K562 (cell line): ENCODE results near the gene LRCH1. TPM values are rescaled to one million over a fixed set of nuclear protein-coding genes. Genes with fewer than 3 reads are reported as not detected.

Experiments used
- BACH1 ChIP-seq: fragments of 200-800 bp; sonication (Bioruptor generic); IDR thresholded peaks from 2 replicates; pipeline ENCODE4 v1.6.1; 2016; ENCODE audit warnings: missing genetic modification characterization, missing compliant biosample characterization
- BCOR ChIP-seq: fragments of 450-650 bp; IDR thresholded peaks from 2 replicates; pipeline ENCODE4 v1.6.1; 2016
- COPS2 ChIP-seq: fragments of 450-650 bp; conservative IDR thresholded peaks from 2 replicates; pipeline ENCODE4 v1.6.1; 2016; ENCODE audit warnings: mild to moderate bottlenecking, moderate library complexity
- E2F3 ChIP-seq: fragments of 250-450 bp; sonication (Bioruptor Pico); IDR thresholded peaks from 2 replicates; pipeline ENCODE4 v1.4.0; 2020; ENCODE audit warnings: mild to moderate bottlenecking
- KDM1A ChIP-seq, 2 experiments: fragments of 450-650 bp; IDR thresholded peaks; 2 replicates each; pipeline ENCODE4 v1.6.1; 2016; ENCODE audit warnings: mild to moderate bottlenecking in 2 of 2
- MXI1 ChIP-seq: IDR thresholded peaks from 2 replicates; pipeline ENCODE4 v1.6.1; 2011; ENCODE audit warnings: low read depth, mild to moderate bottlenecking, improper control_type of control experiment, low read length
- NFIX ChIP-seq: fragments of 250-450 bp; sonication (Bioruptor Pico); IDR thresholded peaks from 2 replicates; pipeline ENCODE4 v1.4.0; 2020; ENCODE audit warnings: low read depth, mild to moderate bottlenecking, moderate library complexity
- NR2C1 ChIP-seq, 2 experiments: fragments of 450-650 bp; IDR thresholded peaks; 2 replicates each; pipeline ENCODE4 v1.6.1; 2017; ENCODE audit warnings: mild to moderate bottlenecking in 2 of 2, antibody characterized with exemption in 1 of 2, inconsistent platforms in 1 of 2, missing compliant biosample characterization in 1 of 2, missing genetic modification characterization in 1 of 2
- PCBP1 ChIP-seq: fragments of 200-400 bp; formaldehyde crosslinking; IDR thresholded peaks from 2 replicates; pipeline ENCODE4 v1.6.1; 2018; ENCODE audit warnings: mild to moderate bottlenecking, low read depth, low read length; ENCODE audit not compliant: poor library complexity, severe bottlenecking
- RAD51 ChIP-seq: fragments of 450-650 bp; IDR thresholded peaks from 2 replicates; pipeline ENCODE4 v1.7.1; 2016; ENCODE audit warnings: low read depth, mild to moderate bottlenecking, borderline replicate concordance
- TAL1 ChIP-seq: fragments of 450-650 bp; IDR thresholded peaks from 2 replicates; pipeline ENCODE4 v1.6.1; 2016; ENCODE audit warnings: mild to moderate bottlenecking
- TEAD1 ChIP-seq, 2 experiments: fragments of 450-650 bp in 1 of 2; sonication (generic) in 1 of 2; formaldehyde crosslinking; IDR thresholded peaks; 2 replicates each; pipeline versions ENCODE4 v1.4.0 to v1.8.0; 2020 to 2022; ENCODE audit warnings: mild to moderate bottlenecking in 2 of 2, missing genetic modification reagents in 1 of 2
- TEAD2 ChIP-seq: fragments of 450-650 bp; IDR thresholded peaks from 2 replicates; pipeline ENCODE4 v1.6.1; 2016; ENCODE audit warnings: missing genetic modification characterization, control low read depth, missing compliant biosample characterization
- YY1 ChIP-seq, 3 experiments: IDR thresholded peaks; 2 replicates each; pipeline ENCODE4 v1.6.1; 2011; ENCODE audit warnings: low read length in 2 of 3, mild to moderate bottlenecking in 2 of 3, moderate library complexity in 2 of 3, borderline replicate concordance in 1 of 3, control low read depth in 1 of 3, low read depth in 1 of 3; ENCODE audit not compliant: insufficient read depth in 3 of 3, insufficient replicate concordance in 2 of 3, control insufficient read depth in 1 of 3, insufficient read length in 1 of 3; ENCODE audit errors: extremely low read depth in 1 of 3
- ZC3H11A ChIP-seq: IDR thresholded peaks from 2 replicates; pipeline ENCODE4 v1.6.1; 2012; ENCODE audit warnings: low read depth, low read length, improper control_type of control experiment
- polyA plus RNA-seq, 8 experiments: library from polyadenylated mRNA; depleted of rRNA in 4 of 8; stranded (reverse) in 5 of 8; unstranded in 3 of 8; fragments of >200 nt; fragmentation: Nextera tagmentation in 2 of 8; fragmentation: Illumina TruSeq in 1 of 8; extraction: Ambion mirVana in 2 of 8; extraction: Trizol in 1 of 8; gene quantifications; 2 replicates each; pipeline versions ENCODE4 v1.2.1 to v1.2.3, GENCODE V29; 2011 to 2014; ENCODE audit warnings: inconsistent platforms in 1 of 8, missing spikeins in 1 of 8
- total RNA-seq, 7 experiments: library from RNA; depleted of rRNA in 6 of 7; stranded (reverse); fragments of >200 nt in 6 of 7; fragmentation: Illumina TruSeq in 2 of 7; extraction: Trizol in 2 of 7; gene quantifications; 2 replicates each; pipeline versions ENCODE4 v1.2.1 to v1.2.3, GENCODE V29; 2011 to 2021; ENCODE audit warnings: low replicate concordance in 1 of 7
- TF ChIP-seq, protein P1 (sequence below): sonication (generic); formaldehyde crosslinking; IDR thresholded peaks from 2 replicates; pipeline ENCODE4 v1.8.0; 2022; ENCODE audit warnings: mild to moderate bottlenecking, missing genetic modification reagents
- TF ChIP-seq, protein P2 (sequence below): fragments of 450-650 bp; IDR thresholded peaks from 2 replicates; pipeline ENCODE4 v1.6.1; 2016; ENCODE audit warnings: low read depth, mild to moderate bottlenecking, moderate library complexity
- TF ChIP-seq, protein P3 (sequence below), 2 experiments: fragments of 200-800 bp in 1 of 2; sonication (Bioruptor generic) in 1 of 2; sonication (generic) in 1 of 2; formaldehyde crosslinking in 1 of 2; IDR thresholded peaks in 1 of 2; conservative IDR thresholded peaks in 1 of 2; 2 replicates each; pipeline versions ENCODE4 v1.5.0 to v1.6.1; 2016 to 2020; ENCODE audit warnings: missing compliant biosample characterization in 1 of 2, missing genetic modification characterization in 1 of 2, missing genetic modification reagents in 1 of 2

Gene LRCH1
- total and polyA plus RNA-seq, 9 of the 15 experiments (the other 6 are each of a cell fraction or from before 2014, with no cell fraction given), result 1.1 to 6.8 (median 3.7) TPM

DNA sequence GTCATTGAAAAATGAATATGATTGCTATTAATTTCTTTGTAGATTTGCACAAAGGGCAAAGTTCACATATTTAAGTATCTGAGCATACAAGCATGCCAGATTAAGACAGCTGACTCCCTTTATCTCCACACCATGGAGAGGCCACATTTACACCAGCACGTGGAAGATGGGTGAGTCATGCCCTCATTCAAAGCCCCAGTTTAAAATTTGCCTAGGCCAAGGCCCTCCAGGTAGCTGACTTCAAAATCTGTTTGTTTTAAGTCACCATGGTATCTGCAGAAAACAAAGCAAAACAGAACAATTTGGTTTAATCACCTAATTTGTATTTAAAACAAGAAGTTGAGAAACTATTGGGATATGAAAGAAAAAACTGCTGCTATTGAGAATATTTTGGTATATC is 134.8 kb downstream of the LRCH1 start (continued):
- TF ChIP-seq NFIX (CRISPR knock-in tag) (no peak), RAD51 (no peak), ZC3H11A (no peak), MXI1 (no peak), COPS2 (no peak), TEAD1 (CRISPR knock-in tag; IDR thresholded peaks at IDR 0.05) (no peak), TAL1 (peak; percentile 70), NR2C1 (IDR thresholded peaks at IDR 0.05) (peak; percentile 77), NR2C1 (tag; IDR thresholded peaks at IDR 0.05) (peak; percentile 85), TEAD2 (tag) (no peak), E2F3 (CRISPR knock-in tag) (no peak), YY1 (IDR thresholded peaks at IDR 0.05; ENCODE audit: borderline replicate concordance in 1 of 3, control insufficient read depth in 1 of 3, extremely low read depth in 1 of 3, insufficient read depth in 3 of 3, insufficient read length in 1 of 3, insufficient replicate concordance in 2 of 3, low read depth in 1 of 3, low read length in 2 of 3) (no peak), BCOR (no peak), PCBP1 (no peak), KDM1A (IDR thresholded peaks at IDR 0.05) (peak; percentile 81 to 82; a peak in 3 of 4 replicates), BACH1 (tag) (no peak)
- TF ChIP-seq, protein P1, sequence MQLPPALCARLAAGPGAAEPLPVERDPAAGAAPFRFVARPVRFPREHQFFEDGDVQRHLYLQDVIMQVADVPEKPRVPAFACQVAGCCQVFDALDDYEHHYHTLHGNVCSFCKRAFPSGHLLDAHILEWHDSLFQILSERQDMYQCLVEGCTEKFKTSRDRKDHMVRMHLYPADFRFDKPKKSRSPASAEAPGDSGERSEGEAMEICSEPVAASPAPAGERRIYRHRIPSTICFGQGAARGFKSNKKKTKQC (CRISPR knock-in tag), result no peak
- TF ChIP-seq, protein P2, sequence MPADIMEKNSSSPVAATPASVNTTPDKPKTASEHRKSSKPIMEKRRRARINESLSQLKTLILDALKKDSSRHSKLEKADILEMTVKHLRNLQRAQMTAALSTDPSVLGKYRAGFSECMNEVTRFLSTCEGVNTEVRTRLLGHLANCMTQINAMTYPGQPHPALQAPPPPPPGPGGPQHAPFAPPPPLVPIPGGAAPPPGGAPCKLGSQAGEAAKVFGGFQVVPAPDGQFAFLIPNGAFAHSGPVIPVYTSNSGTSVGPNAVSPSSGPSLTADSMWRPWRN, result peak; percentile 73
- TF ChIP-seq, protein P3, sequence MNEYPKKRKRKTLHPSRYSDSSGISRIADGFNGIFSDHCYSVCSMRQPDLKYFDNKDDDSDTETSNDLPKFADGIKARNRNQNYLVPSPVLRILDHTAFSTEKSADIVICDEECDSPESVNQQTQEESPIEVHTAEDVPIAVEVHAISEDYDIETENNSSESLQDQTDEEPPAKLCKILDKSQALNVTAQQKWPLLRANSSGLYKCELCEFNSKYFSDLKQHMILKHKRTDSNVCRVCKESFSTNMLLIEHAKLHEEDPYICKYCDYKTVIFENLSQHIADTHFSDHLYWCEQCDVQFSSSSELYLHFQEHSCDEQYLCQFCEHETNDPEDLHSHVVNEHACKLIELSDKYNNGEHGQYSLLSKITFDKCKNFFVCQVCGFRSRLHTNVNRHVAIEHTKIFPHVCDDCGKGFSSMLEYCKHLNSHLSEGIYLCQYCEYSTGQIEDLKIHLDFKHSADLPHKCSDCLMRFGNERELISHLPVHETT (CRISPR knock-in tag; conservative IDR thresholded peaks at IDR 0.05 in 1 of 2, IDR thresholded peaks at IDR 0.05 in 1 of 2), result no peak
